ENCODE measurements around the gene ME1.

GRCh38 chr6:83303426-83303825 is 127.4 kb downstream of the ME1 start:
- no peak for TF ChIP-seq EP300 (IDR thresholded peaks at IDR 0.05; ENCODE audit: borderline replicate concordance)
- no peak for TF ChIP-seq NFIC (IDR thresholded peaks at IDR 0.05)
- no peak for TF ChIP-seq TCF12 (IDR thresholded peaks at IDR 0.05; ENCODE audit: low read depth)
- TF ChIP-seq CEBPB (IDR thresholded peaks at IDR 0.05): no peak
- TF ChIP-seq USF1 (IDR thresholded peaks at IDR 0.05): no peak
- TF ChIP-seq REST (IDR thresholded peaks at IDR 0.05; ENCODE audit: low read depth): no peak
- no peak for TF ChIP-seq TAF1 (IDR thresholded peaks at IDR 0.05; ENCODE audit: low read depth)
